GM12878 (cell line): ENCODE results near the gene POLA2. TPM values are rescaled to one million over a fixed set of nuclear protein-coding genes. Genes with fewer than 3 reads are reported as not detected.
A peak's percentile ranks its signal among the peaks of the same experiment; 100 is the strongest.

Experiments
- ATAC-seq: fragments of 200-7000 bp; cut with Tn5 transposase; 3 replicates; pipeline ENCODE4 v1.9.1; 2020; ENCODE audit warnings: mild to moderate bottlenecking, moderate library complexity
- BruUV-seq: library from RNA; stranded (reverse); fragments of 400-500 nt; replicated peaks from 2 replicates; lab custom pipeline; 2021; lab: Mats Ljungman, UMichigan
- CTCF ChIA-PET: fragments of 300-600 bp; sonication (Branson Sonifier 250); formaldehyde crosslinking; extraction: SDS; loops from one replicate; lab custom pipeline; 2021; ENCODE audit warnings: inconsistent platforms; lab: Yijun Ruan, JAX
- POLR2A ChIA-PET: fragments of 350-600 bp; formaldehyde crosslinking; extraction: SDS; loops from one replicate; lab custom pipeline; 2021; ENCODE audit warnings: inconsistent platforms; lab: Charles Lee
- RAD21 ChIA-PET: fragments of 300-600 bp; sonication (Branson Sonifier 250); formaldehyde crosslinking; loops from one replicate; lab custom pipeline; 2023; ENCODE audit warnings: antibody characterized with exemption; ENCODE audit not compliant: unreplicated experiment; lab: Charles Lee
- SMC1A ChIA-PET: fragments of 300-600 bp; sonication (Branson Sonifier 250); formaldehyde crosslinking; loops from one replicate; lab custom pipeline; 2023; ENCODE audit not compliant: unreplicated experiment, uncharacterized antibody; lab: Charles Lee
- DNase-seq: peaks from one replicate; pipeline ENCODE4 v3.0.0-alpha.2; 2011; ENCODE audit warnings: low read depth, low spot score
- FAIRE-seq: peaks from 3 replicates; lab custom pipeline; 2011; peaks lifted over from hg19 to GRCh38; lab: Jason Lieb, UNC
- H2AFZ ChIP-seq: 2 replicates; pipeline ENCODE4 v1.6.0; 2011; ENCODE audit warnings: low read depth, low read length, control low read depth; ENCODE audit not compliant: control insufficient read depth
- H3K27ac ChIP-seq: 2 replicates; pipeline ENCODE4 v1.5.1; 2011; ENCODE audit warnings: control low read depth; ENCODE audit not compliant: control insufficient read depth, insufficient read depth
- H3K27me3 ChIP-seq, 2 experiments: replicated peaks in 1 of 2; 2 replicates each; pipeline versions ENCODE4 v1.6.0 to v1.6.1; 2011; ENCODE audit warnings: low read length in 1 of 2; ENCODE audit not compliant: control insufficient read depth in 2 of 2, insufficient read depth in 2 of 2
- H3K36me3 ChIP-seq, 2 experiments: 2 replicates each; pipeline ENCODE4 v1.5.1; 2011; ENCODE audit warnings: low read length in 1 of 2; ENCODE audit not compliant: control insufficient read depth in 2 of 2, insufficient read depth in 2 of 2
- H3K4me1 ChIP-seq: 2 replicates; pipeline ENCODE4 v1.6.1; 2011; ENCODE audit warnings: mild to moderate bottlenecking, low read length, moderate library complexity, mixed read lengths; ENCODE audit not compliant: control insufficient read depth, insufficient read depth
- H3K4me2 ChIP-seq: 2 replicates; pipeline ENCODE4 v1.6.0; 2011; ENCODE audit warnings: control low read depth; ENCODE audit not compliant: control insufficient read depth, insufficient read depth
- H3K4me3 ChIP-seq: fragments of 200-600 bp; sonication (generic); 2 replicates; pipeline ENCODE4 v1.5.1; 2016
- H3K79me2 ChIP-seq: 2 replicates; pipeline ENCODE4 v1.6.0; 2011; ENCODE audit warnings: low read length; ENCODE audit not compliant: control insufficient read depth, insufficient read depth
- H3K9ac ChIP-seq: 2 replicates; pipeline ENCODE4 v1.8.0; 2011; ENCODE audit warnings: low read length, control low read depth, mixed read lengths; ENCODE audit not compliant: control insufficient read depth, insufficient read depth
- H3K9me3 ChIP-seq: replicated peaks from 3 replicates; pipeline ENCODE4 v1.5.1; 2011; ENCODE audit warnings: mild to moderate bottlenecking, low read length; ENCODE audit not compliant: control insufficient read depth, insufficient read depth
- H4K20me1 ChIP-seq: 2 replicates; pipeline ENCODE4 v1.6.0; 2011; ENCODE audit not compliant: control insufficient read depth, insufficient read depth
- ATF7 ChIP-seq: fragments of 450-650 bp; IDR thresholded peaks from 2 replicates; pipeline ENCODE4 v1.6.1; 2016; ENCODE audit warnings: low read depth, mild to moderate bottlenecking
- BACH1 ChIP-seq: fragments of 450-650 bp; IDR thresholded peaks from 2 replicates; pipeline ENCODE4 v1.6.1; 2017; ENCODE audit warnings: mild to moderate bottlenecking, borderline replicate concordance
- CBFB ChIP-seq: IDR thresholded peaks from 2 replicates; pipeline ENCODE4 v1.6.1; 2016; ENCODE audit warnings: antibody characterized with exemption, low read depth
- CHD2 ChIP-seq: IDR thresholded peaks from 2 replicates; pipeline ENCODE4 v1.6.1; 2011; ENCODE audit warnings: low read depth, low read length, improper control_type of control experiment, borderline replicate concordance
- EP300 ChIP-seq, 2 experiments: fragments of 150-350 bp in 1 of 2; IDR thresholded peaks; 2 replicates each; pipeline ENCODE4 v1.6.1; 2011 to 2012; ENCODE audit warnings: low read depth in 2 of 2, low read length in 2 of 2, borderline replicate concordance in 1 of 2, improper control_type of control experiment in 1 of 2, inconsistent platforms in 1 of 2; ENCODE audit not compliant: control insufficient read depth in 1 of 2
- HDAC2 ChIP-seq: fragments of 200-600 bp; sonication (generic); IDR thresholded peaks from 2 replicates; pipeline ENCODE4 v1.6.1; 2017
- MTA3 ChIP-seq: IDR thresholded peaks from 2 replicates; pipeline ENCODE4 v1.6.1; 2012; ENCODE audit warnings: low read length, inconsistent platforms, borderline replicate concordance
- MYC ChIP-seq: IDR thresholded peaks from 2 replicates; pipeline ENCODE4 v1.6.1; 2011; ENCODE audit warnings: mild to moderate bottlenecking, low read length, moderate library complexity, inconsistent platforms; ENCODE audit not compliant: insufficient read depth, insufficient replicate concordance, insufficient read length, severe bottlenecking
- NFYA ChIP-seq: IDR thresholded peaks from 2 replicates; pipeline ENCODE4 v1.6.1; 2011; ENCODE audit warnings: low read depth, mild to moderate bottlenecking, low read length, improper control_type of control experiment, borderline replicate concordance
- NFYB ChIP-seq: IDR thresholded peaks from 2 replicates; pipeline ENCODE4 v1.6.1; 2011; ENCODE audit warnings: low read depth, mild to moderate bottlenecking, low read length, improper control_type of control experiment, moderate library complexity; ENCODE audit not compliant: insufficient read depth
- TAF1 ChIP-seq: IDR thresholded peaks from 2 replicates; pipeline ENCODE4 v1.6.1; 2011; ENCODE audit warnings: mild to moderate bottlenecking, low read depth, low read length, borderline replicate concordance
- YBX1 ChIP-seq: fragments of 450-650 bp; IDR thresholded peaks from 2 replicates; pipeline ENCODE4 v1.6.1; 2016; ENCODE audit warnings: antibody characterized with exemption
- ZNF24 ChIP-seq: fragments of 450-650 bp; IDR thresholded peaks from 2 replicates; pipeline ENCODE4 v1.6.1; 2017; ENCODE audit warnings: antibody characterized with exemption, mild to moderate bottlenecking
- WGBS: methylation state at CpG from one replicate; pipeline ENCODE4 v1.1.6; 2016; ENCODE audit warnings: low lambda C conversion rate; ENCODE audit not compliant: insufficient replicate concordance, insufficient coverage; ENCODE audit errors: missing lambda C conversion rate; 5-methylcytosine and 5-hydroxymethylcytosine counted together
- in situ Hi-C: fragments of 300-500 bp; cut with MboI; formaldehyde crosslinking; loops from 9 replicates; pipeline ENCODE4 v1.14.3; 2018; ENCODE audit warnings: mixed read lengths
- intact Hi-C: fragments of 100-400 bp; cut with micrococcal nuclease; formaldehyde crosslinking; loops from one replicate; pipeline ENCODE4 v1.14.2; 2022; ENCODE audit not compliant: unreplicated experiment
- polyA plus RNA-seq, 11 experiments: library from polyadenylated mRNA; depleted of rRNA in 4 of 11; unstranded in 6 of 11; stranded (reverse) in 5 of 11; fragments of >200 nt; fragmentation: Nextera tagmentation in 4 of 11; fragmentation: Illumina TruSeq in 1 of 11; extraction: Ambion mirVana in 4 of 11; extraction: Trizol in 1 of 11; gene quantifications; 1 replicate in 1 of 11; 2 replicates in 10 of 11; pipeline versions ENCODE4 v1.2.1 to v1.2.3, GENCODE V29; 2011 to 2016; ENCODE audit warnings: inconsistent platforms in 2 of 11, missing spikeins in 2 of 11, low read depth in 1 of 11
- total RNA-seq, 4 experiments: library from RNA; depleted of rRNA in 3 of 4; stranded (reverse); fragments of >200 nt in 3 of 4; fragmentation: Illumina TruSeq in 1 of 4; extraction: Trizol in 1 of 4; gene quantifications; 2 replicates each; pipeline versions ENCODE4 v1.2.1 to v1.2.3, GENCODE V29; 2013 to 2021
- TF ChIP-seq, protein P1 (sequence below): fragments of 450-650 bp; IDR thresholded peaks from 2 replicates; pipeline ENCODE4 v1.6.1; 2017; ENCODE audit warnings: borderline replicate concordance
- TF ChIP-seq, protein P2 (sequence below): fragments of 150-350 bp; IDR thresholded peaks from 2 replicates; pipeline ENCODE4 v1.6.1; 2014; ENCODE audit warnings: mild to moderate bottlenecking, low read depth, low read length

POLA2 gene
- total and polyA plus RNA-seq, 10 of the 15 experiments (the other 5 are each of a cell fraction or from before 2014, with no cell fraction given), result 4.2 to 121 (median 56.2) TPM

DNA sequence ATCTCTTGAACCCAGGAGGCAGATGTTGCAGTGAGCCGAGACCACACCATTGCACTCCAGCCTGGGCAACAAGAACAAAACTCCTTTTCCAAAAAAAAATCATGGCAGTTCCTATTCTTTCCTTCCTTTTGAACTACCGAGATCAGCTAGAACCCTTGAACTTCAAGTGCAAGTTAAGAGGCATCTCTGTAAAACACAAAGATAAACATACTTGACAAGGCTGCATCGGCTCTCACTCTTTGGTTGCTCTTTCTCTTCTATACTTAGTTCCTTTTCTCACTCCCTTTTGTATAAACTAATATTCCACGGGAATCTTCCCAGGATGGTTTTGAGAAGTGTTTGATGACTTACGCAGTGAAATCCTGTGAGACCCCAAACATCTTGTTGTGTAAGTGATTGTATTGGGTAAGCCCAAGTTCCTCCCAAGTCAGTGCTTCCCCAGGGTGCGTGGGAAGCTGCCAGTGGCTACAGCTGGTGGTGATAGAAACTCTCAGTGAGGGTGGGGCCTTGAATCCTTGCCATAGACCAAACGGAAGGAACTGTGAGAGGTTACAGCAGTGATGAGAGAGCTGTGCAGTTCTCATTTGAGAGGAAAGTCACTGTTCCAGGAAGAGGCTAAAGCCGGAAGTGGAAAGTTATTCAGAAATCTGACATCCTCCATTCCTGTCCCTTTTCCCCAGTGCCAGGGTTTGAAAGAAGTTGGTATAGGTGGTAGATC lies 28.8 kb downstream of the POLA2 start (continued):
- TF ChIP-seq TAF1, result peak; percentile 41; the same call in 1 of the 2 replicates
- no peak for TF ChIP-seq YBX1
- no peak for TF ChIP-seq CBFB
- TF ChIP-seq BACH1, result no peak
- TF ChIP-seq MTA3, result no peak
- TF ChIP-seq ZNF24, result no peak
- no peak for TF ChIP-seq MYC
- TF ChIP-seq, protein P1, sequence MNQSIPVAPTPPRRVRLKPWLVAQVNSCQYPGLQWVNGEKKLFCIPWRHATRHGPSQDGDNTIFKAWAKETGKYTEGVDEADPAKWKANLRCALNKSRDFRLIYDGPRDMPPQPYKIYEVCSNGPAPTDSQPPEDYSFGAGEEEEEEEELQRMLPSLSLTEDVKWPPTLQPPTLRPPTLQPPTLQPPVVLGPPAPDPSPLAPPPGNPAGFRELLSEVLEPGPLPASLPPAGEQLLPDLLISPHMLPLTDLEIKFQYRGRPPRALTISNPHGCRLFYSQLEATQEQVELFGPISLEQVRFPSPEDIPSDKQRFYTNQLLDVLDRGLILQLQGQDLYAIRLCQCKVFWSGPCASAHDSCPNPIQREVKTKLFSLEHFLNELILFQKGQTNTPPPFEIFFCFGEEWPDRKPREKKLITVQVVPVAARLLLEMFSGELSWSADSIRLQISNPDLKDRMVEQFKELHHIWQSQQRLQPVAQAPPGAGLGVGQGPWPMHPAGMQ, result no peak
- TF ChIP-seq, all 136 proteins: peak for 18

DNA sequence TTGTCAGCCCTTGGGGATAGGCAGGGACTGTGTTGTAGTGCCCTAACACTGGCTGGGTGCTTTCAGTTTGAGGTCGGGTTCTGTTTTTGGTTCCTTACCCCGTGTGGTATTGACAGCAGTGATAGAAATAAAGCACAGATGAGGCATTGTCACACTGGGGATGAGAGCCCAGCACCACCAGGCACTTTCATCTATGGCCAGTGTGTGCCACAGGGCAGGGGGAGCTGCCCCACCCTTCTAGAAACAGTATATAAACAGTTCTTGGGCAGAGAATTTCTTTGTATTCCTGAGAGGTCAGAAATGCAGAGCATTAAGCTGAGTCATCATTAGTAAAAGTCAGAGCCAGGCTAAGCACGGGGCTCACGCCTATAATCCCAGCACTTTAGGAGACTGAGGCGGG lies 29.9 kb downstream of the POLA2 start:
- Histone ChIP-seq H3K9me3 (no peaks in the 10 kb centered on the region), H3K9ac (peak overlapping the region; percentile 37; the same call in 1 of the 2 replicates), H3K36me3 (peaks cover 32 to 47% of the 10 kb centered on the region in 2 experiments), H3K27ac (peak overlapping the region; percentile 87), H3K27me3 (no peaks in the 10 kb centered on the region), H3K4me1 (peaks cover 16% of the 10 kb centered on the region), H3K79me2 (no peaks in the 10 kb centered on the region), H3K4me2 (no peak overlapping the region), H2AFZ (no peak overlapping the region), H4K20me1 (no peaks in the 10 kb centered on the region), H3K4me3 (no peak overlapping the region)
- ATAC-seq (peak; percentile 80), DNase-seq (no peak), FAIRE-seq (no peak)
- ChIA-PET SMC1A (interaction anchor here (0.7 to 2.8 kb wide), 4 partner anchors 11 to 38 kb away, joined by 4 to 19 read pairs (median 6); no protein-coding TSS in a partner anchor), RAD21 (interaction anchor here (1.2 to 1.9 kb wide), 3 partner anchors 12 to 25 kb away, joined by 3 to 7 read pairs (median 6); partner anchors contain the start of gene CDC42EP2), CTCF (interaction anchor here (1.0 to 7.3 kb wide), 4 partner anchors 16 to 66 kb away, joined by 4 to 67 read pairs (median 6); partner anchors contain the start of gene CDC42EP2), POLR2A (interaction anchor here (1.1 to 1.4 kb wide), 2 partner anchors 11 to 95 kb away, joined by 3 to 9 read pairs; no protein-coding TSS in a partner anchor)
- in situ Hi-C loops (no loop called here), intact Hi-C loops (no loop called here)
- TF ChIP-seq EP300 (IDR thresholded peaks at IDR 0.05; ENCODE audit: borderline replicate concordance in 1 of 2, control insufficient read depth in 1 of 2, low read depth in 2 of 2, low read length in 2 of 2), result no peak
- TF ChIP-seq NFYA, result no peak
- TF ChIP-seq ATF7, result no peak
- TF ChIP-seq NFYB, result no peak
- TF ChIP-seq HDAC2, result no peak
- TF ChIP-seq, protein P2, sequence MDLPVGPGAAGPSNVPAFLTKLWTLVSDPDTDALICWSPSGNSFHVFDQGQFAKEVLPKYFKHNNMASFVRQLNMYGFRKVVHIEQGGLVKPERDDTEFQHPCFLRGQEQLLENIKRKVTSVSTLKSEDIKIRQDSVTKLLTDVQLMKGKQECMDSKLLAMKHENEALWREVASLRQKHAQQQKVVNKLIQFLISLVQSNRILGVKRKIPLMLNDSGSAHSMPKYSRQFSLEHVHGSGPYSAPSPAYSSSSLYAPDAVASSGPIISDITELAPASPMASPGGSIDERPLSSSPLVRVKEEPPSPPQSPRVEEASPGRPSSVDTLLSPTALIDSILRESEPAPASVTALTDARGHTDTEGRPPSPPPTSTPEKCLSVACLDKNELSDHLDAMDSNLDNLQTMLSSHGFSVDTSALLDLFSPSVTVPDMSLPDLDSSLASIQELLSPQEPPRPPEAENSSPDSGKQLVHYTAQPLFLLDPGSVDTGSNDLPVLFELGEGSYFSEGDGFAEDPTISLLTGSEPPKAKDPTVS, result no peak
- TF ChIP-seq CHD2, result no peak
- 67% methylated on average over 5 of the region's 5 CpGs for WGBS
- no TSS peak for BruUV-seq
